Stimulated activated CD8-positive, alpha-beta memory T cell treated with anti-CD3 and anti-CD28 coated beads, Interleukin-4, amount 100 ng/mL, for 48 hours (primary cell): ENCODE data around the gene RNF217.
"Not testable (repeated sequence)": the region's sequence is repeated elsewhere in the genome, so short reads cannot be mapped to it uniquely, and the experiment has no call there.

Experiments
- DNase-seq: peaks from one replicate; pipeline ENCODE4 v3.0.0-alpha.2; 2020

Gene RNF217

DNA sequence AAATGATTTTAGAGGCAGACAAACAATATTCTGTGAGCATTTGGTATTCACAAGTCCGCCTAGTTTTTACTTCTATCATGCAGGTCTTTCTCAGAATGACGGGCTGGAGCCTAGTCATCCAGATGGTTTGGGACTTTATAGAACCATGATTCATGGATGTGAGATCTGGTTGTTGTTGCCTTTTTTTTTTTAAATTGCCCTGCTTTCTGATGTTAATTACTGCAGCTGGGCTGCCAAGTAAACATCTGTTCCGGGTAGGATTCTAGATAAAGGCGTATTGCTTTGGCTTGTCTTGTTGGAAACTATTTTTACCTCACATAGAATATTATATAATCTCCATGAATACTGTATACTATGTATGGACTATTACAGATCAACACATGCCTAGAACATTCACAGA lies 58.1 kb downstream of the RNF217 start:
- DNase-seq = no peak

- no peak for DNase-seq
Observed at GRCh38 chr6:125022391-125022989, 60.3 kb downstream of the RNF217 start.

- no peak for DNase-seq
Observed at GRCh38 chr6:125025164-125025854, 63.1 kb downstream of the RNF217 start.

- DNase-seq = no peak
Observed at GRCh38 chr6:125027287-125027686, 65.0 kb downstream of the RNF217 start.

DNA sequence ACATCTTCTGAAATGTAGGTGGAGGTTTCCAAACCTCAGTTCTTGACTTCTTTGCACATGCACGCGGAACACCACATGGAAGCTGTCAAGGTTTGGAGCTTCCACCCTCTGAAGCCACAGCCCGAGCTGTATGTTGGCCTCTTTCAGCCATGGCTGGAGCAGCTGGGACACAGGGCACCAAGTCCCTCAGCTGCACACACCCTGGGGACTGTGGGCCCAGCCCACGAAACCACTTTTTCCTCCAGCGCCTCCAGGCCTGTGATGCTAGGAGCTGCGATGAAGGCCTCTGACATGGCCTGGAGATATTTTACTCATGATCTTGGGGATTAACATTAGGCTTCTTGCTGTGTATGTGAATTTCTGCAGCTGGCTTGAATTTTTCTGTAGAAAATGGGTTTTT lies 68.7 kb downstream of the RNF217 start:
- DNase-seq = no peak

DNA sequence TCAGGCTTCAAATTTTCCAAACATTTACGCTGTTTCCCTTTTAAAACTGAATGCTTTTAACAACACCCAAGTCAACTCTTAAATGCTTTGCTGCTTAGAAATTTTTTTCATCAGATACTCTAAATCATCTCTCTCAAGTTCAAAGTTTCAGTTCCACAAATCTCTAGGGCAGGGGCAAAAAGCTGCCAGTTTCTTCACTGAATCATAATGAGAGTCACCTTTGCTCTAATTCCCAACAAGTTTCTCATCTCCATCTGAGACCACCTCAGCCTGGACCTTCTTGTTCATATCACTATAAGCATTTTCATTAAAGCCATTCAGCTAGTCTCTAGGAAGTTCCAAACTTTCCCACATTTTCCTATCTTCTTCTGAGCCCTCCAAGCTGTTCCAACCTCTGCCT lies 69.1 kb downstream of the RNF217 start:
- DNase-seq = no peak

DNA sequence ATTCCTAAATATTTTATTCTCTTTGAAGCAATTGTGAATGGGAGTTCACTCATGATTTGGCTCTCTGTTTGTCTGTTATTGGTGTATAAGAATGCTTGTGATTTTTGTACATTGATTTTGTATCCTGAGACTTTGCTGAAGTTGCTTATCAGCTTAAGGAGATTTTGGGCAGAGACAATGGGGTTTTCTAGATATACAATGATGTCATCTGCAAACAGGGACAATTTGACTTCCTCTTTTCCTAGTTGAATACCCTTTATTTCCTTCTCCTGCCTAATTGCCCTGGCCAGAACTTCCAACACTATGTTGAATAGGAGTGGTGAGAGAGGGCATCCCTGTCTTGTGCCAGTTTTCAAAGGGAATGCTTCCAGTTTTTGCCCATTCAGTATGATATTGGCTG lies 72.7 kb downstream of the RNF217 start:
- not testable (repeated sequence) for DNase-seq

GRCh38 chr6:125036486-125036885 lies 74.2 kb downstream of the RNF217 start:
- not testable (repeated sequence) for DNase-seq

DNA sequence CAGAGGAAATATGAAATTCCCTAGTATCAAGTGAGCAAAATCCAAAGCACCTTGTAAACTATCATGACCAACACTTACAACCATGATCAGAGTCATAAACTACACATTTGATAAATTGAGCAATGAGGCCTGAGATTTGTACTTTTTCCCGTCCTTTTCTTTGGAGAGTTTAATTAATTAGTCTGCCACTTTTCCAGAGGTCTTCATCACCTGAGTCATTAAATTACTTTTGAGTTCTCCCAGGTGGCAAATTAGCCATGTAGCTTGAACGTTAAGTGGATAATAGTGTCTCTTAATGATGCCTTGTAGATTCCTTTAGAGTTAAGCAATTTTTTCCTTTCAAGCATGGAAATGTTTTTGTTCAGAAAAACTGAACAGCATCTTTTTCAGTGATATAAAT lies 75.6 kb downstream of the RNF217 start:
- DNase-seq = no peak

DNA sequence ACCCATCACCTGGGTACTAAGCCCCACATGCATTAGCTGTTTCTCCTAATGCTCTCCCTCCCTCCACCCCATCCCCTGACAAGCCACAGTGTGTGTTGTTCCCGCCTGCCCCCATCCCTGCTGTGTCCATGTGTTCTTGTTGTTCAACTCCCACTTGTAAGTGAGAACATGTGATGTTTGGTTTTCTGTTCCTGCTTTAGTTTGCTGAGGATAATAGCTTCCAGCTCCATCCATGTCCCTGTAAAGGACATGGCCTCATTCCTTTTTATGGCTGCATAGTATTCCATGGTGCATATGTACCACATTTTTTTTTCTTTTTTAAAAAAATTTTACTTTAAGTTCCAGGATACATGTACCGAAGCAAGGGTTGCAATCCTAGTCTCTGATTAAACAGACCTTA lies 76.7 kb downstream of the RNF217 start:
- no peak for DNase-seq

DNA sequence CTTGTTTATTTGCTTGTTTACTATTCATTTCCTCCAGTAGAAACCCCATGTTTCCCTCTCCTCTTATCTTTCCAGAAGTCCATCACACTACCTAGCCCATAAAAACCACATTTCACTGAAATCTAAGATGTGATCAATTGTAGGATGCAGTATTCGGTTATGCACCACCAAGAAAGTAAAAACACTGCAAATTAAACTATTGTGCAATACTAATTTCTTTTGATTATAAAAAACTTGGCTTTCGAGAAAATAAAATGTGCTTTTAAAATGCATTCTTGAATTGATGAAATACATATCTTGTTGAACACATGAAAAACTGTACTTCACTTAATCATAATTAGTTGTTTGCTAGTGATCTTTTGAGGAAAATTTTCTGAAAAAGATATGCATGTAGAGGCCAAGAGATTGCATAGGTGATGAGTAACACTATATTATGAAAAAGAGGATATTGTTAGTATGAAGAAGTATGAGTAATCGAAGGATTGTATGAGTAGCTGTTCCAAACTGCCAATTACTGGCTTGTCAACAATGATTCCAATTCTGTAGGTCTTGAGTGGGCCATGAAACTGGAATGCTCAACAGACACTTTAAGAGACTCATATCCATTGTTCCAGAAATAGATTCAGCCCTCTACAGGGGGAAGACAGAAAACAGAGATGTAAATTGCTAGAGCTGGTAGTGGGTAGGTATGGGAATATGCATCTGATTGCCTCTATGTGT lies 79.7 kb downstream of the RNF217 start:
- no peak for DNase-seq

GRCh38 chr6:125044066-125044465 lies 81.8 kb downstream of the RNF217 start:
- DNase-seq = no peak

DNA sequence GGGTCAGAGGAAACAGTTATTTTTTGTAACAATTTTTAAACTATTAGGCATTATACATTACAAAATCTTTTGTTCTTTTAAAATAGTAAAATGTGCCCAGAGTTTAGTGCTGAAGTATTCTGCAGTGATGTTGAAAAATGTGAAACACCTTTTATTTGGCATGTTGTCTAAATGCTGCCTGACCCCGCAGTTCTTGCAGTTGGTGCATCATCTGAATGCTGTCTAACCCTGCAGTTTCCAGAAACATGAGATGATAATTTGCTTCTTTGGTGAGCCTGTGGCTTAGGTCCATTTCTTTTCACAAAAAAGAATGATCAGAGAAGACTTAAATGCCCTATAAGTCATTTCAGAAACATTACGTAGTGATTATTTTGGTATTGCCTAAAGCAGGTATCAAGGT lies 82.4 kb downstream of the RNF217 start:
- DNase-seq = no peak

DNA sequence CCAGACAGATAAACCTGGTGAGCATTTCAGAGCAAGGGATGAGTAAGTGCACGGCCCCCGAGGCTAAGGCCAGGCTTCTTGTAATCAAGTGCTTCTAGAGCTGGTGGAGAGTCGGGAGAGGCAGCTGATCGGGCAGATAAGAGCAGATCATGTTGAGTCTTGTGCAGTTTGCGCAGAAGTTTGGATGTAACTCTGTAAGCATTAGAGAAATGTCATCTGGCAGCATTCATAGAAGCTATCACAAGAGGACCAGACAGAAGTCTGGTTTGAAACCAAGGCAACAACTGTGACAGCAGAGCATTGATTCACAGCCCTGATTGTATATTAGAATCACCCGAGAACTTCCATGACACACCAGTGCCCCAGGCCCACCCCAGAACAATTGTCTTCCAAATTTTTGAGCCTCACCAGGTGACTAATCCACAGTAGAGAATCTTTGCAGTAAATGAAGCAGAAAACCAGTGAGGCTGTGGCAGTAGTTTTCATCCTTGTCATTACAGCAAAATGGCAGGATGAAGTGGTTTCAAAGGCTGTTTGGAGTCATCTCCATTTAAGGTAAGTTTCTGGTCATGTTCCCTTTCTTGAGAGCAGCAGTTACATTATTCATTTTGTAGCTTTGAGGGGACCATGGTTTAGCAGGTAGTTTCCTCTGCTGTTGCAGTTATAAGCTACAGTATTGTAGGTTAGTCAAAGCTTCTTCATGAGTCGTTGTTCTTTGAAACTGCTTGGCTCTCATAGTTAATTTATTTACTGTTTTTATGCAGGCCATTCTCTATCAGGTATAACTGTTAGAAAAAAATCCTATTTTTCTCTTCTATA lies 84.1 kb downstream of the RNF217 start:
- DNase-seq = no peak

DNA sequence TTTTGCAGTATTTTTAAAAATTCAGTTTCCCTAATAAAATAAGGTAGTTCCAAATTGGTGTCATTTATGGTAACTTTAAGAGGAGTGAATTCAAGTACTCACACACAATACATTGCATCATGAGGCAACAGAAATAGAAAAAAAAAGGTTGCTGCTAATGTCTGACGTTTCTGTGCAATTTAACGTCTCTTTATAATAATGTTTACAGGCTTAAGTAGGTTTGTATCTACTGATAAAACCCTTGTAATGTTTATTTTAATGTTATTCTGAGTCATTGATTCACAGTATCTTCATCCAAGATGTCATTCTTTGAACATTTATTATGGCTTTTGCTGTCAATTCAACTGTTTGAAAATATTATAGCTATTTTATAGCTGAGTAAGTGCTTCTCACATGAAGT lies 86.0 kb downstream of the RNF217 start:
- DNase-seq = no peak

DNA sequence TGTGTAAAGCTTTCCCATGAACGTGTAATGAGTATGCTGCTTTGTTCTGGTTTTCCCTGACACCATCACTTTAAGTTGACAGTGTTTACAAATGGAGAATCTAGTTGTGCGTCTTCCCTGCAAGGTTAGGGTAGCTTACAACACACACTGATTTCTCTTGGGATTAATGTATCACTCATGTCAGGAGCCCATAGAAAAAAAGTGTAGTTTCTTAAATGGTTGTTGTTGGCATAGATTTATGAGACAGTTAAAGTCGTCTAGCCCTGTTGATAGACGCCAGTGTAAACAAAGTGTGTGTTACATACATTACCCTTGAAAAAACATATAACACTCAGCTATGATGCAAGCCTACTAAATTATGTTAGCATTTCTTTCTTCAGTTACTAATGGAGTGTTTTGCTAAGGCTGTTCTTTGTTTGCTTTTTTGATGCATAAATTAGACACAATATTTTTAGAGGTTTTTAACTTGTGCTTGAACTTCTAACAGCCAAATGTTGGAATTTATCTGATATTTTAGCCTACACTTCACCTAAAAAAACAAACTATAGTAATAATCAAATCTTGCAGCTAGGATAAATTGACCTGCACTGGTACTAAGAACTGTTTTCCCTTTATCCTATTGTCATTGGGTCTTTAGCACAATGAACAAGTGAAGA lies 88.6 kb downstream of the RNF217 start:
- no peak for DNase-seq

- DNase-seq = no peak
Observed at GRCh38 chr6:125053809-125054208, 91.6 kb downstream of the RNF217 start.

- DNase-seq = no peak
Observed at GRCh38 chr6:125054331-125054730, 92.1 kb downstream of the RNF217 start.

DNA sequence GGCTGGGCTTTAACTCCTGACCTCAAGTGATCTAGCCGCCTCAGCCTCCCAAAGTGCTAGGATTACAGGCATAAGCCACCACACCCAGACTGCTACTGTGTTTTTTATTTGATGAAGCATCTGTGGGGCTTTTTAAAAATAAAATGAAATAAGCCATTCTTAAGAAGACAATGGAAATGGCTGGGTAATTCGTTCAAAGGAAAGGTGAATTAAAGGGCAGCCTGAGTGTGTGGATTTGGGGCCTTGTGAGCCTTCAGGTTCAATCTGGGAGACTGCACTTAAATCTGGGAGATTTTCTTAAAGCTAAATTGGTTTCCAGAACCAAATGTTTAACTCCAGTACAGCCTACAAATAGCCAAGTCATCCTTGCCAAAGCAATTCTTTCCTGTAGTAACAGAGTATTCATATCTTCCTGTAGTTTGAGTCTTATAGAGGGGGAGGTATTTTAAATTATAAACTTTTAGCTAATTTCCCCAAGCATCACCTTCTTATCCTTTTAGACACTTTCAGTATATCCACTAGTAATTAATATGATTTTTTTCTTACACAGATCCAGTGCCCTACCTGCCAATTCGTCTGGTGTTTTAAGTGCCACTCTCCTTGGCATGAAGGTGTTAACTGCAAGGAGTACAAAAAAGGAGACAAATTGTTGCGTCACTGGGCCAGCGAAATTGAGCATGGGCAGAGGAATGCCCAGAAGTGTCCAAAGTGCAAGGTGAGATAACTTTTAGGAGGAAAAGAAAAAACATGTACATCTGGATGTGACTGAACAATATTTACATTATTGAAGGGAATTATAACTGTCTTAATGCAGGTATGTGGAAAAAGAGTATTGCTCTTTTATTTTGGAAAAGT lies 95.4 kb downstream of the RNF217 start:
- DNase-seq = no peak

DNA sequence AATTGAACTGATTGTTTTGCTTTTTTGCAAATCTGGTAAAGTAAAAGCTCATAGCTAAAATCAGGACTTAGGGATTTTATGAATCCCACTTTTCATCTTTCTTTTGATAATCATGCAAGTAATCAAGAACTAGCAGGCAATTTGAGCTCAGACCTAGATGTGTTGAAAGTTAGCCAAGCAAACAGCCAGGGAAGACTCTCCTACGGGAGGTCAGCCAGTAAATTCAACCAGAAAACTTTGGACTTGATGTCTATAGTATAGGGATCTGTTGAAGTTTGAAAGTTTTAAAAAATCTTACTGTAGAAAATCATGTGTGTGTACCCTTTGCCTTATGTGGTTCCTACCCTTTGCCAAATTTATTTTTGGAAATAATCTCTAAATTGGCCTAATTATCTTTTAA lies 96.3 kb downstream of the RNF217 start:
- no peak for DNase-seq

DNA sequence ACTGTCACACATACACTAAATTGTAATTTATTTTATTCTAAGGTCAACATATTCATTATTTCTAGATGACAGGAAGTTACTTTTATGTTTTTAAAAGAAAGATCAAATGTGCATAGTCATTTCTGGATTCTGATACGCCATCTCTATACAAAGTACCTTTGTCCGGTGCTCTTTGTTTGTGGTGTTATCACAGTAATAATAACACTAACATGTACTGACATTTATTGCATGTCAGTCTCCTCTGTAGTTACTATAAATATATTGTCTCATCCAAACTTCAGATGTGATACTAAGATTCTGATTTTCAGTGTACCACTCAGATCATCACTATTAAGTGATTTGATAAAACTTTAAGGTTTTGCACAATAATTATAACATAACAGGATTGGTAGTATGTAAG lies 101.1 kb downstream of the RNF217 start:
- DNase-seq = no peak

DNA sequence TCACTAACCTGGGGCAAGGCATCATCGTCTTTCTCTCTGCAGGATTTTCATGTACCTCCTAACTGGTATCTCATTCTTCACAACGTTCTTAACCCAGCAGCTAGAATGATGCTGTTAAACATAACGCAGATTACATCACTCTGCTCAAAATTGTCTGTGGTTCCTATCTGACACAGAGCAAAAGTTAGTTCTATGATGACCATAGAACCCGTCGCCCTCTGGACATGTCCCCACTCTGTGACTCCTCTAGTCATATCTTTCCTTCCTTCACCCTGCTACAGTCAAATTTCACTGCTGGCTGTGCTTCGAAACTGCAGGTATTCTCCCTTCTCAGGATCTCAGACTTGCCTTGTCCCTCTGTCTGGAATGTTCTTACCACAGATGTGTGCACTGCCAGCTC lies 103.9 kb downstream of the RNF217 start:
- no peak for DNase-seq
